ENCODE data around the gene ROR2. TPM values are rescaled to one million over a fixed set of nuclear protein-coding genes. Genes with fewer than 3 reads are reported as not detected.
"Not testable (repeated sequence)": the region's sequence is repeated elsewhere in the genome, so short reads cannot be mapped to it uniquely, and the experiment has no call there.

Gene ROR2
- total RNA-seq, 3 donors from 2014 or later, result 3.9 to 56.0 (median 6.5) TPM

GRCh38 chr9:91986248-91986647 lies 36.2 kb upstream of the ROR2 start:
- ATAC-seq (no peak), DNase-seq (no peak)
- H3K9me3 ChIP-seq, result no peaks in the 10 kb centered on the region
- H3K4me1 ChIP-seq (ENCODE audit: low read depth), result no peaks in the 10 kb centered on the region
- no peak for TF ChIP-seq CTCF (IDR thresholded peaks at IDR 0.05)
- no peaks in the 10 kb centered on the region for H3K36me3 ChIP-seq (ENCODE audit: low read depth)
- no peak overlapping the region for H3K4me3 ChIP-seq
- intact Hi-C loops (cut with DNase I, micrococcal nuclease), result no loop called here

- Histone ChIP-seq H3K36me3 (ENCODE audit: low read depth) (no peaks in the 10 kb centered on the region), H3K4me3 (no peak overlapping the region), H3K9me3 (no peaks in the 10 kb centered on the region), H3K4me1 (ENCODE audit: low read depth) (no peaks in the 10 kb centered on the region)
- DNase-seq (no peak), ATAC-seq (no peak)
- TF ChIP-seq CTCF (IDR thresholded peaks at IDR 0.05), result no peak
- intact Hi-C loops (cut with DNase I, micrococcal nuclease), result no loop called here
Measured at GRCh38 chr9:91985692-91986091, 35.7 kb upstream of the ROR2 start.

- peak in 1 of 3 donors; percentile 17 for DNase-seq
- no peak for TF ChIP-seq CTCF (IDR thresholded peaks at IDR 0.05)
- intact Hi-C loops (cut with DNase I, micrococcal nuclease), result loop anchor here in 1 of 2 donors (10.0 kb wide), 1 partner anchor 204 kb away; no protein-coding TSS in a partner anchor
- H3K36me3 ChIP-seq (ENCODE audit: low read depth), result no peaks in the 10 kb centered on the region
- no peaks in the 10 kb centered on the region for H3K4me1 ChIP-seq (ENCODE audit: low read depth)
- no peaks in the 10 kb centered on the region for H3K9me3 ChIP-seq
- H3K4me3 ChIP-seq, result no peak overlapping the region
- peak; percentile 14 for ATAC-seq
Measured at GRCh38 chr9:91978740-91979414, 28.8 kb upstream of the ROR2 start.

GRCh38 chr9:91975254-91975653 lies 25.2 kb upstream of the ROR2 start:
- not testable (repeated sequence) for H3K4me1 ChIP-seq (ENCODE audit: low read depth); DNase-seq; H3K4me3 ChIP-seq; H3K36me3 ChIP-seq (ENCODE audit: low read depth); H3K9me3 ChIP-seq; ATAC-seq
- intact Hi-C loops (cut with DNase I, micrococcal nuclease), result loop anchor here in 1 of 2 donors (10.0 kb wide), 1 partner anchor 200 kb away; no protein-coding TSS in a partner anchor

- Histone ChIP-seq H3K36me3 (ENCODE audit: low read depth) (no peaks in the 10 kb centered on the region), H3K9me3 (no peaks in the 10 kb centered on the region), H3K4me3 (no peak overlapping the region), H3K4me1 (ENCODE audit: low read depth) (no peaks in the 10 kb centered on the region)
- intact Hi-C loops (cut with DNase I, micrococcal nuclease), result loop anchor here in 1 of 2 donors (10.0 kb wide), 1 partner anchor 198 kb away; no protein-coding TSS in a partner anchor
- DNase-seq (no peak), ATAC-seq (no peak)
- TF ChIP-seq CTCF (IDR thresholded peaks at IDR 0.05), result no peak
Measured at GRCh38 chr9:91972711-91973110, 22.7 kb upstream of the ROR2 start.

GRCh38 chr9:91972076-91972626 lies 22.1 kb upstream of the ROR2 start:
- intact Hi-C loops (cut with DNase I, micrococcal nuclease), result loop anchor here in 1 of 2 donors (10.0 kb wide), 1 partner anchor 197 kb away; no protein-coding TSS in a partner anchor
- no peak for TF ChIP-seq CTCF (IDR thresholded peaks at IDR 0.05)
- H3K36me3 ChIP-seq (ENCODE audit: low read depth), result no peaks in the 10 kb centered on the region
- no peaks in the 10 kb centered on the region for H3K9me3 ChIP-seq
- no peak for ATAC-seq
- no peak overlapping the region for H3K4me3 ChIP-seq
- H3K4me1 ChIP-seq (ENCODE audit: low read depth), result no peaks in the 10 kb centered on the region
- no peak for DNase-seq

Data from mucosa of descending colon (tissue), 3 donors.